SK-N-SH (cell line): ENCODE measurements around the gene CABLES2. TPM values are rescaled to one million over a fixed set of nuclear protein-coding genes. Genes with fewer than 3 reads are reported as not detected.

Experiments
- CTCF ChIA-PET: fragments of 300-600, 350-600 bp; formaldehyde crosslinking; extraction: SDS; loops from one replicate; lab custom pipeline; 2021; lab: Yijun Ruan, JAX
- POLR2A ChIA-PET: fragments of 350-600 bp; sonication (Branson Sonifier 250); formaldehyde crosslinking; extraction: SDS; loops from one replicate; lab custom pipeline; 2020; ENCODE audit warnings: antibody characterized with exemption, inconsistent platforms; lab: Yijun Ruan, JAX
- DNase-seq: peaks from one replicate; pipeline ENCODE4 v3.0.0; 2012
- H2AFZ ChIP-seq: fragments of 200-600 bp; sonication (generic); 2 replicates; pipeline ENCODE4 v1.8.1; 2016; ENCODE audit warnings: antibody characterized with exemption, mild to moderate bottlenecking, low read depth
- H3F3A ChIP-seq: fragments of 200-600 bp; sonication (generic); replicated peaks from 2 replicates; pipeline ENCODE3; 2016; ENCODE audit warnings: antibody characterized with exemption, mild to moderate bottlenecking; ENCODE audit not compliant: insufficient read depth
- H3K27ac ChIP-seq, 2 experiments: fragments of 200-500 bp in 1 of 2; fragments of 200-600 bp in 1 of 2; sonication (Bioruptor generic) in 1 of 2; sonication (generic), shearing (Covaris generic) in 1 of 2; 2 replicates each; pipeline versions ENCODE4 v1.5.1 to v1.6.1; 2014 to 2016; ENCODE audit warnings: low read depth in 2 of 2, inconsistent platforms in 1 of 2, low read length in 1 of 2, mild to moderate bottlenecking in 1 of 2, mixed read lengths in 1 of 2
- H3K27me3 ChIP-seq: fragments of 200-600 bp; sonication (generic), shearing (Covaris generic); 2 replicates; pipeline ENCODE4 v1.6.1; 2016; ENCODE audit warnings: mixed run types; ENCODE audit not compliant: insufficient read depth
- H3K36me3 ChIP-seq, 2 experiments: fragments of 200-500 bp in 1 of 2; fragments of 200-600 bp in 1 of 2; sonication (Bioruptor generic) in 1 of 2; sonication (generic) in 1 of 2; replicated peaks in 1 of 2; 2 replicates each; pipeline versions ENCODE3 to v1.5.1; 2014 to 2016; ENCODE audit warnings: low read length in 1 of 2, mild to moderate bottlenecking in 1 of 2; ENCODE audit not compliant: insufficient read depth in 2 of 2, control insufficient read depth in 1 of 2
- H3K4me1 ChIP-seq, 2 experiments: fragments of 200-500 bp in 1 of 2; fragments of 200-600 bp in 1 of 2; sonication (Bioruptor generic) in 1 of 2; sonication (generic), shearing (Covaris generic) in 1 of 2; 2 replicates each; pipeline versions ENCODE4 v1.5.1 to v1.6.1; 2014 to 2016; ENCODE audit warnings: low read depth in 1 of 2, low read length in 1 of 2, mixed run types in 1 of 2; ENCODE audit not compliant: insufficient read depth in 2 of 2, control insufficient read depth in 1 of 2
- H3K4me2 ChIP-seq: fragments of 200-600 bp; sonication (generic), shearing (Covaris generic); 2 replicates; pipeline ENCODE4 v1.6.1; 2017; ENCODE audit warnings: mixed run types
- H3K4me3 ChIP-seq, 2 experiments: fragments of 200-500 bp in 1 of 2; fragments of 200-600 bp in 1 of 2; sonication (Bioruptor generic) in 1 of 2; sonication (generic), shearing (Covaris generic) in 1 of 2; 2 replicates each; pipeline versions ENCODE4 v1.5.1 to v1.8.1; 2014 to 2016; ENCODE audit warnings: low read depth in 2 of 2, inconsistent platforms in 1 of 2, low read length in 1 of 2, mild to moderate bottlenecking in 1 of 2, mixed read lengths in 1 of 2, moderate library complexity in 1 of 2
- H3K79me2 ChIP-seq: fragments of 200-600 bp; sonication (generic); 2 replicates; pipeline ENCODE4 v1.8.1; 2017; ENCODE audit warnings: mild to moderate bottlenecking; ENCODE audit not compliant: insufficient read depth
- H3K9ac ChIP-seq: fragments of 200-600 bp; sonication (generic); 2 replicates; pipeline ENCODE4 v1.6.1; 2017; ENCODE audit warnings: mixed run types
- H3K9me2 ChIP-seq: fragments of 200-600 bp; sonication (generic); 2 replicates; pipeline ENCODE4 v1.6.1; 2017; ENCODE audit warnings: mixed run types
- H3K9me3 ChIP-seq: fragments of 200-600 bp; sonication (generic); 2 replicates; pipeline ENCODE4 v1.6.1; 2017; ENCODE audit warnings: mixed run types, mild to moderate bottlenecking, moderate library complexity
- H4K20me1 ChIP-seq: fragments of 200-600 bp; sonication (generic); 2 replicates; pipeline ENCODE4 v1.6.1; 2017; ENCODE audit warnings: mild to moderate bottlenecking, mixed run types; ENCODE audit not compliant: insufficient read depth
- ELF1 ChIP-seq: IDR thresholded peaks from 2 replicates; pipeline ENCODE4 v1.4.0; 2012
- FOXM1 ChIP-seq: IDR thresholded peaks from 2 replicates; pipeline ENCODE4 v1.4.0; 2012; ENCODE audit warnings: low read depth, mild to moderate bottlenecking
- GABPA ChIP-seq: IDR thresholded peaks from 2 replicates; pipeline ENCODE4 v1.4.0; 2012; ENCODE audit warnings: low read depth, mild to moderate bottlenecking
- GATA2 ChIP-seq: sonication (generic); formaldehyde crosslinking; IDR thresholded peaks from 2 replicates; pipeline ENCODE4 v1.5.0; 2020; ENCODE audit warnings: mild to moderate bottlenecking, missing genetic modification reagents
- MEF2A ChIP-seq: IDR thresholded peaks from 2 replicates; pipeline ENCODE4 v1.4.0; 2012; ENCODE audit warnings: low read depth, borderline replicate concordance
- NFIC ChIP-seq: IDR thresholded peaks from 2 replicates; pipeline ENCODE4 v1.4.0; 2012; ENCODE audit warnings: borderline replicate concordance
- PBX3 ChIP-seq: IDR thresholded peaks from 2 replicates; pipeline ENCODE4; 2012
- RAD21 ChIP-seq: IDR thresholded peaks from 2 replicates; pipeline ENCODE4 v1.6.1; 2012; ENCODE audit warnings: mild to moderate bottlenecking, low read length
- RCOR1 ChIP-seq: fragments of 150-350 bp; IDR thresholded peaks from 2 replicates; pipeline ENCODE4 v1.6.1; 2017; ENCODE audit warnings: antibody characterized with exemption, low read length
- REST ChIP-seq: IDR thresholded peaks from 2 replicates; pipeline ENCODE4 v1.6.1; 2012; ENCODE audit warnings: mild to moderate bottlenecking, low read depth, low read length, moderate library complexity
- SIN3A ChIP-seq: IDR thresholded peaks from 2 replicates; pipeline ENCODE4 v1.6.1; 2012; ENCODE audit warnings: low read depth, mild to moderate bottlenecking, low read length, moderate library complexity, borderline replicate concordance
- SMC3 ChIP-seq: IDR thresholded peaks from 2 replicates; pipeline ENCODE4 v1.6.1; 2012; ENCODE audit warnings: low read depth, low read length, improper control_type of control experiment
- TEAD4 ChIP-seq: IDR thresholded peaks from 2 replicates; pipeline ENCODE4 v1.4.0; 2012; ENCODE audit warnings: mild to moderate bottlenecking, borderline replicate concordance; ENCODE audit not compliant: insufficient read depth
- WGBS: methylation state at CpG from one replicate; pipeline ENCODE4 v1.1.6; 2017; ENCODE audit warnings: low lambda C conversion rate; 5-methylcytosine and 5-hydroxymethylcytosine counted together
- polyA plus RNA-seq, 3 experiments: library from polyadenylated mRNA; depleted of rRNA; stranded (reverse); fragments of >200 nt; gene quantifications; 2 replicates each; pipeline ENCODE4 v1.2.3, GENCODE V29; 2012
- TF ChIP-seq, protein P1 (sequence below): fragments of 150-350 bp; IDR thresholded peaks from 2 replicates; pipeline ENCODE4 v1.6.1; 2016; ENCODE audit warnings: mild to moderate bottlenecking, low read depth, low read length

CABLES2 gene
- polyA plus RNA-seq, 1 of the 3 experiments (the other 2 are of a cell fraction) = 4.8 TPM

DNA sequence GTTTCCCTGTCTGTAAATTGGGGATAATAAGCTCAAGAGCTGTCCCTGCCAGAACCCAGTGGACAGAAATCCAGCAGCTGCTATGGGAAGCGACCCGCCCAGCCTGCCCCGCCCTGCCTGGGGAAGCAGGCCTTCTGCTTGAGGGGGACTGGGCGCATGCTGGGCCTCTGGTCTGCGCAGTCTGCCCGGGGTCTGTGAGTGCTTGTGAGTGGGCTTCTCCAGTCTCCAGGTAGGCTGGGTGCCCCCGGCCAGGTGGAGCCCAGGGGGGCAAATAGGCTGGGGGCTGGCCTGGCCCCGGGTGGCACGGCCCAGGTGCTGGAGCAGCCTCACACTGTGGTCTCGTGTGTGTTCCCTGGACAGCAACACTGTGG is 20.9 kb upstream of the CABLES2 start:
- TF ChIP-seq PBX3 (no peak), GABPA (no peak), NFIC (no peak), ELF1 (no peak), MEF2A (no peak), FOXM1 (no peak), SMC3 (no peak), SIN3A (no peak)
- TF ChIP-seq, protein P1, sequence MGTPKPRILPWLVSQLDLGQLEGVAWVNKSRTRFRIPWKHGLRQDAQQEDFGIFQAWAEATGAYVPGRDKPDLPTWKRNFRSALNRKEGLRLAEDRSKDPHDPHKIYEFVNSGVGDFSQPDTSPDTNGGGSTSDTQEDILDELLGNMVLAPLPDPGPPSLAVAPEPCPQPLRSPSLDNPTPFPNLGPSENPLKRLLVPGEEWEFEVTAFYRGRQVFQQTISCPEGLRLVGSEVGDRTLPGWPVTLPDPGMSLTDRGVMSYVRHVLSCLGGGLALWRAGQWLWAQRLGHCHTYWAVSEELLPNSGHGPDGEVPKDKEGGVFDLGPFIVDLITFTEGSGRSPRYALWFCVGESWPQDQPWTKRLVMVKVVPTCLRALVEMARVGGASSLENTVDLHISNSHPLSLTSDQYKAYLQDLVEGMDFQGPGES = no peak
- Histone ChIP-seq H3K9me2 (no peaks in the 10 kb centered on the region), H3K9me3 (no peaks in the 10 kb centered on the region), H3K27ac (no peak overlapping the region), H3K36me3 (no peaks in the 10 kb centered on the region), H3K4me3 (no peak overlapping the region), H3K4me2 (no peak overlapping the region), H3K79me2 (no peaks in the 10 kb centered on the region), H3F3A (no peaks in the 10 kb centered on the region), H3K4me1 (no peaks in the 10 kb centered on the region; a peak in 1 of 4 replicates), H3K9ac (no peak overlapping the region), H3K27me3 (peaks cover 17% of the 10 kb centered on the region), H4K20me1 (no peaks in the 10 kb centered on the region), H2AFZ (no peak overlapping the region)
- ChIA-PET POLR2A (no interaction called here), CTCF (interaction anchor here (0.6 to 1.3 kb wide), 2 partner anchors 14 to 72 kb away, joined by 3 read pairs; no protein-coding TSS in a partner anchor)
- 80% methylated on average over 1 of the region's 10 CpGs for WGBS
- no peak for DNase-seq

DNA sequence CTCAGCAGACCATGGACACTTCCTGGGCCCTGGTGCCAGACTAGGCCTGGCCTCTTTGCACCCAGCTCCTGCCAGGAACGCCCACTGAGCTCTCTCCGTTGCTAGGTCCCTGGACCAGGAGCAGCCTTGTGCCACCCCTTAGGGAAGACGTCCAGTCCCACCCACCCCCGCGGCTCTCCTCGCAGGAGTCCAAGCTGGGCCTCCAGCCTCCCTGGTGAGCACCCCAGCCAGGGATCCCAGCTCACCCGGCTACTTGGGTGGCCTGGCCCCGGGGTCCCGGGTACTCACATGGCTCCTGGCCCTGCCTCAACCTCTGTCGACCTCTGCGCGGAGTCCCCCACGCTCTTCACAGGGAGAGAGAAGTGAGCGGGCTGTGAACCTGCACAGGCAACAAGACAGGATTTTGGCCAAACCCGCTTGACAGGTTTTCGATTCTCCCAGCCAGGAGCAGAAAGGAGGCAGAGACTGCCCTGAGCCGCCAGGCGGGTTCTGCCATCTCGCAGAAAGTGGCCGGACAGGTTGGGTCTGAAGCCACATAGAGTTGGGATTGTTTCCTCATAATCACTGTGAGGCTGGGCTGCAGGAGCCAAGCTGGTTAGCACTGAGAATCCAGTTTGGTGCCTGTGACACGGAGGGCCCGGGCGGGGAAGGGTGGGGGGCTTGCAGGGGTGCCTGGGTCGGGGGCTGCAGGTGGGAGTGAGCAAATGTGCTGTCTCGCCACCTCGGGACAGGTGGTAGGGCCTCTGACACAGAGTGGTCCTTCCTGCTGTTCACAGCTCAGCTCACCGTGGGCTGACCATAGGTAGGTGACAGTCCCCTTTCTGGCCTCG is 20.3 kb upstream of the CABLES2 start, which contains the start of gene RBBP8NL:
Gene RBBP8NL (minus strand): TSS at position 368 of the 830 bp plus-strand sequence. CDS start 7,892 bp downstream, outside the sequence.
- Histone ChIP-seq H4K20me1 (no peaks in the 10 kb centered on the region), H3K27ac (no peak within 1 kb of the TSS), H3F3A (no peaks in the 10 kb centered on the region), H3K27me3 (peaks cover 13% of the 10 kb centered on the region), H3K9ac (no peak within 1 kb of the TSS), H3K4me1 (no peaks in the 10 kb centered on the region; a peak in 1 of 4 replicates), H2AFZ (no peak within 1 kb of the TSS), H3K9me2 (no peaks in the 10 kb centered on the region), H3K9me3 (no peaks in the 10 kb centered on the region), H3K4me3 (no peak within 1 kb of the TSS), H3K79me2 (no peaks in the 10 kb centered on the region), H3K36me3 (no peaks in the 10 kb centered on the region), H3K4me2 (no peak within 1 kb of the TSS)
- TF ChIP-seq RAD21 = no peak
- no peak for TF ChIP-seq GATA2 (CRISPR knock-in tag)
- TF ChIP-seq REST = no peak
- TF ChIP-seq GABPA = no peak
- TF ChIP-seq TEAD4 = no peak
- TF ChIP-seq RCOR1 = no peak
- ChIA-PET POLR2A (no interaction called here), CTCF (interaction anchor here (0.6 to 1.3 kb wide), 2 partner anchors 14 to 72 kb away, joined by 3 read pairs; no protein-coding TSS in a partner anchor)
- WGBS = 76% methylated on average over 21 of the region's 28 CpGs
- no peak for DNase-seq
